Keratinocyte (primary cell): ENCODE data around the gene RHOB. TPM values are rescaled to one million over a fixed set of nuclear protein-coding genes. Genes with fewer than 3 reads are reported as not detected.

Experiments used
- DNase-seq: peaks from one replicate; pipeline ENCODE4 v3.0.0-alpha.2; 2011; ENCODE audit warnings: low read depth, missing footprints, low spot score
- FAIRE-seq: peaks from 2 replicates; lab custom pipeline; 2011; peaks lifted over from hg19 to GRCh38; lab: Jason Lieb, UNC
- H2AFZ ChIP-seq: 2 replicates; pipeline ENCODE4 v1.6.0; 2012; ENCODE audit warnings: low read length, control low read depth, inconsistent platforms; ENCODE audit not compliant: control insufficient read depth
- H3K27ac ChIP-seq: 2 replicates; pipeline ENCODE4 v1.5.1; 2011; ENCODE audit warnings: low read length; ENCODE audit not compliant: control insufficient read depth, insufficient read depth
- H3K27me3 ChIP-seq: 3 replicates; pipeline ENCODE4 v1.6.0; 2011; ENCODE audit warnings: low read length; ENCODE audit not compliant: control insufficient read depth, insufficient read depth; ENCODE audit errors: extremely low read depth
- H3K36me3 ChIP-seq, 2 experiments: 2 replicates in 1 of 2; 3 replicates in 1 of 2; pipeline ENCODE4 v1.5.1; 2011; ENCODE audit warnings: low read length in 2 of 2, mild to moderate bottlenecking in 1 of 2; ENCODE audit not compliant: control insufficient read depth in 2 of 2, insufficient read depth in 2 of 2; ENCODE audit errors: extremely low read depth in 1 of 2
- H3K4me1 ChIP-seq: 3 replicates; pipeline ENCODE4 v1.5.1; 2011; ENCODE audit warnings: low read length; ENCODE audit not compliant: control insufficient read depth, insufficient read depth; ENCODE audit errors: extremely low read depth
- H3K4me2 ChIP-seq: 3 replicates; pipeline ENCODE4 v1.6.0; 2011; ENCODE audit warnings: low read depth, low read length; ENCODE audit not compliant: control insufficient read depth, insufficient read depth; ENCODE audit errors: extremely low read depth
- H3K4me3 ChIP-seq, 3 experiments: fragments of 200-600 bp in 1 of 3; sonication (generic) in 1 of 3; 2 replicates in 2 of 3; 3 replicates in 1 of 3; pipeline ENCODE4 v1.5.1; 2011 to 2016; ENCODE audit warnings: low read length in 3 of 3, mild to moderate bottlenecking in 3 of 3, control low read depth in 2 of 3, inconsistent platforms in 1 of 3, low read depth in 1 of 3, mixed read lengths in 1 of 3, mixed run types in 1 of 3, moderate library complexity in 1 of 3; ENCODE audit not compliant: control insufficient read depth in 2 of 3, insufficient read depth in 2 of 3; ENCODE audit errors: extremely low read depth in 1 of 3
- H3K79me2 ChIP-seq: 2 replicates; pipeline ENCODE4 v1.6.0; 2012; ENCODE audit warnings: low read length; ENCODE audit not compliant: control insufficient read depth, insufficient read depth
- H3K9ac ChIP-seq: 3 replicates; pipeline ENCODE4 v1.6.0; 2011; ENCODE audit warnings: low read length; ENCODE audit not compliant: control insufficient read depth, insufficient read depth; ENCODE audit errors: extremely low read depth
- H3K9me1 ChIP-seq: 3 replicates; pipeline ENCODE4 v1.6.0; 2011; ENCODE audit warnings: low read length; ENCODE audit not compliant: control insufficient read depth, insufficient read depth; ENCODE audit errors: extremely low read depth
- H3K9me3 ChIP-seq: 2 replicates; pipeline ENCODE4 v1.5.1; 2012; ENCODE audit warnings: low read depth, low read length; ENCODE audit not compliant: control insufficient read depth
- H4K20me1 ChIP-seq: 3 replicates; pipeline ENCODE4 v1.6.0; 2011; ENCODE audit warnings: low read length; ENCODE audit not compliant: control insufficient read depth, insufficient read depth; ENCODE audit errors: extremely low read depth
- EZH2 ChIP-seq: IDR thresholded peaks from one replicate; pipeline ENCODE4 v1.6.1; 2012; ENCODE audit warnings: inconsistent platforms, mild to moderate bottlenecking, low read length, moderate library complexity
- dilution Hi-C: fragments of 300-500 bp; cut with MboI; formaldehyde crosslinking; loops from one replicate; pipeline ENCODE4 v1.7.0; 2020; ENCODE audit warnings: low sequenced_read_pairs; ENCODE audit not compliant: extremely low pct_ligation_motif_present
- polyA plus RNA-seq, 5 experiments: library from polyadenylated mRNA; depleted of rRNA in 3 of 5; stranded (reverse) in 3 of 5; stranded (forward) in 1 of 5; unstranded in 1 of 5; fragments of >200 nt; gene quantifications; 1 replicate in 1 of 5; 2 replicates in 3 of 5; 3 replicates in 1 of 5; pipeline versions ENCODE4 v1.2.1 to v1.2.3, GENCODE V29; 2011 to 2012; ENCODE audit warnings: missing spikeins in 2 of 5, low read depth in 1 of 5, low replicate concordance in 1 of 5
- TF ChIP-seq, protein P1 (sequence below), 3 experiments: IDR thresholded peaks in 1 of 3; conservative IDR thresholded peaks in 1 of 3; optimal IDR thresholded peaks in 1 of 3; 2 replicates in 2 of 3; 3 replicates in 1 of 3; pipeline versions ENCODE3 to v1.5.1; 2011; ENCODE audit warnings: low read length in 3 of 3, mild to moderate bottlenecking in 3 of 3, moderate library complexity in 2 of 3, control low read depth in 1 of 3, inconsistent platforms in 1 of 3; ENCODE audit not compliant: insufficient read depth in 2 of 3; ENCODE audit errors: extremely low read depth in 1 of 3

RHOB gene
- polyA plus RNA-seq, 1 donor (not counting 4 experiments of a cell fraction or from before 2014, with no cell fraction given) = 23.6 TPM

DNA sequence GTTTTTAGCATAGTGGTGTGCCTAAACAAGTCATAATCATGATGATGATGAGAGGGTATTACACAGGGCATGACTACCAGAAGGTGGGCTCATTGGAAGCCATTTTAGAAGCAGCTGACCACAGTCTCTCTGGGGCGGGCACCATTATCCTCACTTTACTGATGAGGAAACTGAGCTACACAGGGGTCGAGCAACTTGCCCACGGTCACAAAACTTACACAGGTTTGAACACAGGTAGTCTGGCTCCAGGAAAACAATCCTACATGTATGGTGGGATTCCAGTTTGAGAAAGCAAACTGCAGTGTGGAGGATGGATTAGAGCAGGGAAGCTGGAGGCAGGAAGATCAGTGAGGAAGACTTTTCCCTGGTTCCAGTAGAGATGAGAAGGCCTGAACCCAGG is 6.2 kb downstream of the RHOB start:
- Histone ChIP-seq H3K4me1 (peaks cover 25% of the 10 kb centered on the region), H3K4me2 (no peak overlapping the region), H3K79me2 (peaks cover 8% of the 10 kb centered on the region), H3K9ac (no peak overlapping the region), H3K27ac (no peak overlapping the region), H3K9me1 (no peaks in the 10 kb centered on the region), H3K4me3 (no peak overlapping the region), H2AFZ (no peak overlapping the region), H3K9me3 (no peaks in the 10 kb centered on the region), H3K36me3 (no peaks in the 10 kb centered on the region), H3K27me3 (no peaks in the 10 kb centered on the region), H4K20me1 (peaks cover 5% of the 10 kb centered on the region)
- dilution Hi-C loops = no loop called here
- DNase-seq (no peak), FAIRE-seq (no peak)
- TF ChIP-seq, protein P1, sequence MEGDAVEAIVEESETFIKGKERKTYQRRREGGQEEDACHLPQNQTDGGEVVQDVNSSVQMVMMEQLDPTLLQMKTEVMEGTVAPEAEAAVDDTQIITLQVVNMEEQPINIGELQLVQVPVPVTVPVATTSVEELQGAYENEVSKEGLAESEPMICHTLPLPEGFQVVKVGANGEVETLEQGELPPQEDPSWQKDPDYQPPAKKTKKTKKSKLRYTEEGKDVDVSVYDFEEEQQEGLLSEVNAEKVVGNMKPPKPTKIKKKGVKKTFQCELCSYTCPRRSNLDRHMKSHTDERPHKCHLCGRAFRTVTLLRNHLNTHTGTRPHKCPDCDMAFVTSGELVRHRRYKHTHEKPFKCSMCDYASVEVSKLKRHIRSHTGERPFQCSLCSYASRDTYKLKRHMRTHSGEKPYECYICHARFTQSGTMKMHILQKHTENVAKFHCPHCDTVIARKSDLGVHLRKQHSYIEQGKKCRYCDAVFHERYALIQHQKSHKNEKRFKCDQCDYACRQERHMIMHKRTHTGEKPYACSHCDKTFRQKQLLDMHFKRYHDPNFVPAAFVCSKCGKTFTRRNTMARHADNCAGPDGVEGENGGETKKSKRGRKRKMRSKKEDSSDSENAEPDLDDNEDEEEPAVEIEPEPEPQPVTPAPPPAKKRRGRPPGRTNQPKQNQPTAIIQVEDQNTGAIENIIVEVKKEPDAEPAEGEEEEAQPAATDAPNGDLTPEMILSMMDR (optimal IDR thresholded peaks at IDR 0.05 in 1 of 3, IDR thresholded peaks at IDR 0.05 in 1 of 3, conservative IDR thresholded peaks at IDR 0.05 in 1 of 3; ENCODE audit: extremely low read depth in 1 of 3, insufficient read depth in 2 of 3, low read length in 3 of 3) = no peak
- no peak for TF ChIP-seq EZH2

DNA sequence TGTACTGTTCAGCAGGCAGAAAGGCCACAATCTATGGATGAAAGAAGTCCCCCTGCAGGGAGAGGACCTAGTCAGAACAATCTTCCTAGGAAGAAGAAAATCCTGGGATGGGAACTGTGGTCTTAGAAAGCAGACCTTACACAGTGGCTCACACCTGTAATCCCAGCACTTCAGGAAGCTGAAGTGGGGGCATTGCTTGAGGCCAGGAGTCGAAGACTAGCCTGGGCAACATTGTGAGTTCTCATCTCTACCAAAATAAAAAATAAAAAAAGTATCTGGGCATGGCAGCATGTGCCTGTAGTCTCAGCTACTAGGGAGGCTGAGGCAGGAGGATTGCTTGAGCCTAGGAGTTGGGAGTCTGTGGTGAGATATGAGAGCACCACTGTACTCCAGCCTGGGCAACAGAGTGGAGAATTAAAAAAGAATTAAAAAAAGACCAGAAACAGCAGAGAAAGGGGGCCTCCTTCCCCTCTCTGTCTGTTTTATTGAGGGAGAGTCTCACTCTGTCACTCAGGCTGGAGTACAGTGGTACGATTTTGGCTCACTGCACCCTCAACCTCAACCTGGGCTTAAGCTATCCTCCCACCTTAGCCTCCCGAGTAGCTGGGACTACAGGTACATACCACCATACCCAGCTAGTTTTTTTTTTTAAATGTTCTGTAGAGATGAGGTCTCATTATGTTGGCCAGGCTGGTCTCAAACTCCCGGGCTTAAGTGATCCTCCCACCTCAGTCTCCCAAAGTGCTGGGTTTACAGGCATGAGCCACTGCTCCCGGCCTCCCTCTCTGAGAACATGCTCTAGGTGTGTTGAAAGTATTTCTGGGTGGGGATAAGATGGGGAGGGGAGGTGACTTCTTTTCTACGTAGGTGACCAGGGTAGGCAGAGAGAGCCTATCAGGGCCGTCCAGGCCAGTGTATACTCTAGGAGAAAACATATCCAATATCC is 7.4 kb downstream of the RHOB start:
- Histone ChIP-seq H3K27ac (no peak overlapping the region), H3K36me3 (no peaks in the 10 kb centered on the region)
- DNase-seq = no peak

More for the DNA sequence above, 7.4 kb downstream of the RHOB start:
- peaks cover 15% of the 10 kb centered on the region for H3K4me1 ChIP-seq
- no peaks in the 10 kb centered on the region for H3K9me3 ChIP-seq
- no peak overlapping the region for H3K4me2 ChIP-seq
- no peaks in the 10 kb centered on the region for H4K20me1 ChIP-seq
- dilution Hi-C loops = no loop called here
- no peaks in the 10 kb centered on the region for H3K27me3 ChIP-seq
- TF ChIP-seq EZH2 = no peak
- TF ChIP-seq, protein P1 (optimal IDR thresholded peaks at IDR 0.05 in 1 of 3, IDR thresholded peaks at IDR 0.05 in 1 of 3, conservative IDR thresholded peaks at IDR 0.05 in 1 of 3; ENCODE audit: extremely low read depth in 1 of 3, insufficient read depth in 2 of 3, low read length in 3 of 3) = no peak
- no peak overlapping the region for H3K4me3 ChIP-seq
- no peak overlapping the region for H3K9ac ChIP-seq
- no peaks in the 10 kb centered on the region for H3K79me2 ChIP-seq
- no peak overlapping the region for H2AFZ ChIP-seq
- FAIRE-seq = no peak
- no peaks in the 10 kb centered on the region for H3K9me1 ChIP-seq
